Endothelial cell of umbilical vein (primary cell): ENCODE measurements around the gene IGFBP4. TPM values are rescaled to one million over a fixed set of nuclear protein-coding genes. Genes with fewer than 3 reads are reported as not detected.

Experiments used
- BruUV-seq: library from RNA; stranded (reverse); fragments of 400-500 nt; replicated peaks from 2 replicates; lab custom pipeline; 2021; lab: Mats Ljungman, UMichigan
- CTCF ChIA-PET: fragments of 300-600, 350-600 bp; sonication (Branson Sonifier 250); formaldehyde crosslinking; loops from one replicate; lab custom pipeline; 2021; ENCODE audit warnings: antibody characterized with exemption, inconsistent platforms; lab: Charles Lee
- POLR2A ChIA-PET: fragments of 300-600, 350-600 bp; sonication (Branson Sonifier 250); formaldehyde crosslinking; loops from one replicate; lab custom pipeline; 2021; ENCODE audit warnings: antibody characterized with exemption, inconsistent platforms; lab: Charles Lee
- DNase-seq: peaks from one replicate; pipeline ENCODE4 v3.0.0-alpha.2; 2011; ENCODE audit warnings: low read depth, low spot score
- FAIRE-seq: peaks from 2 replicates; lab custom pipeline; 2011; peaks lifted over from hg19 to GRCh38; lab: Jason Lieb, UNC
- H2AFZ ChIP-seq: 2 replicates; pipeline ENCODE4 v1.6.0; 2012; ENCODE audit warnings: low read depth, low read length, control low read depth, inconsistent platforms
- H3K27ac ChIP-seq: 2 replicates; pipeline ENCODE4 v1.5.1; 2011; ENCODE audit warnings: low read depth, mild to moderate bottlenecking, control low read depth, low read length, moderate library complexity; ENCODE audit not compliant: insufficient read depth
- H3K27me3 ChIP-seq, 2 experiments: 2 replicates each; pipeline versions ENCODE4 v1.6.0 to v1.6.1; 2011; ENCODE audit warnings: low read length in 2 of 2, mixed read lengths in 1 of 2; ENCODE audit not compliant: control insufficient read depth in 2 of 2, insufficient read depth in 2 of 2
- H3K36me3 ChIP-seq, 2 experiments: 2 replicates in 1 of 2; 3 replicates in 1 of 2; pipeline ENCODE4 v1.5.1; 2011; ENCODE audit warnings: low read length in 2 of 2, mild to moderate bottlenecking in 1 of 2, moderate library complexity in 1 of 2; ENCODE audit not compliant: control insufficient read depth in 2 of 2, insufficient read depth in 2 of 2; ENCODE audit errors: extremely low read depth in 1 of 2
- H3K4me1 ChIP-seq: 3 replicates; pipeline ENCODE4 v1.5.1; 2011; ENCODE audit warnings: mild to moderate bottlenecking, low read length; ENCODE audit not compliant: control insufficient read depth, insufficient read depth; ENCODE audit errors: extremely low read depth
- H3K4me2 ChIP-seq: 2 replicates; pipeline ENCODE4 v1.6.1; 2011; ENCODE audit warnings: low read length, control low read depth, mixed read lengths; ENCODE audit not compliant: insufficient read depth
- H3K4me3 ChIP-seq, 3 experiments: fragments of 200-600 bp in 1 of 3; sonication (generic), shearing (Covaris generic) in 1 of 3; replicated peaks in 1 of 3; 2 replicates each; pipeline ENCODE4 v1.5.1; 2011 to 2016; ENCODE audit warnings: control low read depth in 3 of 3, low read length in 3 of 3, mild to moderate bottlenecking in 2 of 3, inconsistent platforms in 1 of 3, low read depth in 1 of 3, moderate library complexity in 1 of 3; ENCODE audit not compliant: insufficient read depth in 1 of 3
- H3K79me2 ChIP-seq: 2 replicates; pipeline ENCODE4 v1.6.0; 2012; ENCODE audit warnings: low read length, inconsistent platforms; ENCODE audit not compliant: control insufficient read depth, insufficient read depth
- H3K9ac ChIP-seq: replicated peaks from 2 replicates; pipeline ENCODE3; 2011; ENCODE audit warnings: low read length, control low read depth; ENCODE audit not compliant: insufficient read depth; ENCODE audit errors: extremely low read depth
- H3K9me1 ChIP-seq: replicated peaks from 3 replicates; pipeline ENCODE4 v1.6.0; 2011; ENCODE audit warnings: mild to moderate bottlenecking, low read length; ENCODE audit not compliant: control insufficient read depth, insufficient read depth; ENCODE audit errors: extremely low read depth
- H3K9me3 ChIP-seq: replicated peaks from 2 replicates; pipeline ENCODE4 v1.5.1; 2012; ENCODE audit warnings: low read length, inconsistent platforms; ENCODE audit not compliant: control insufficient read depth, insufficient read depth
- H4K20me1 ChIP-seq: replicated peaks from 2 replicates; pipeline ENCODE3; 2011; ENCODE audit warnings: mild to moderate bottlenecking, low read length; ENCODE audit not compliant: control insufficient read depth, insufficient read depth; ENCODE audit errors: extremely low read depth
- CTCF ChIP-seq, 2 donors: IDR thresholded peaks; 1 replicate in 1 of 2; 2 replicates in 1 of 2; pipeline ENCODE4 v1.5.1; 2011; ENCODE audit warnings: low read length in 2 of 2, mild to moderate bottlenecking in 2 of 2, moderate library complexity in 2 of 2, control low read depth in 1 of 2, inconsistent platforms in 1 of 2, low read depth in 1 of 2; ENCODE audit not compliant: insufficient read depth in 1 of 2; ENCODE audit errors: extremely low read depth in 1 of 2
- EZH2 ChIP-seq: IDR thresholded peaks from 2 replicates; pipeline ENCODE4 v1.6.1; 2012; ENCODE audit warnings: borderline replicate concordance, low read depth, mild to moderate bottlenecking, moderate library complexity, low read length, inconsistent platforms; ENCODE audit not compliant: severe bottlenecking
- FOS ChIP-seq: IDR thresholded peaks from 2 replicates; pipeline ENCODE4 v1.6.1; 2011; ENCODE audit warnings: mild to moderate bottlenecking, low read length, moderate library complexity, borderline replicate concordance; ENCODE audit not compliant: insufficient read depth
- JUN ChIP-seq: IDR thresholded peaks from 2 replicates; pipeline ENCODE4 v1.6.1; 2011; ENCODE audit warnings: borderline replicate concordance, low read depth; ENCODE audit not compliant: insufficient read length, insufficient read depth
- MYC ChIP-seq: IDR thresholded peaks from one replicate; pipeline ENCODE4 v1.6.1; 2011; ENCODE audit warnings: mild to moderate bottlenecking, low read depth, low read length
- POLR2AphosphoS5 ChIP-seq: IDR thresholded peaks from 2 replicates; pipeline ENCODE4 v1.6.1; 2012; ENCODE audit warnings: low read depth, mild to moderate bottlenecking, control low read depth, low read length, moderate library complexity; ENCODE audit not compliant: insufficient read depth
- dilution Hi-C: fragments of 300-500 bp; cut with MboI; formaldehyde crosslinking; loops from one replicate; pipeline ENCODE4 v1.15.0; 2019; ENCODE audit warnings: low sequenced_read_pairs; ENCODE audit not compliant: extremely low pct_ligation_motif_present
- intact Hi-C: fragments of 100-400 bp; cut with micrococcal nuclease; formaldehyde crosslinking; loops from one replicate; pipeline ENCODE4 v1.10.0; 2022
- polyA plus RNA-seq, 4 experiments: library from polyadenylated mRNA; depleted of rRNA in 3 of 4; stranded (reverse) in 3 of 4; unstranded in 1 of 4; fragments of >200 nt; gene quantifications; 2 replicates each; pipeline versions ENCODE4 v1.2.1 to v1.2.3, GENCODE V29; 2011 to 2012; ENCODE audit warnings: missing spikeins in 1 of 4
- total RNA-seq: library from RNA; stranded (reverse); gene quantifications from 2 replicates; pipeline ENCODE4 v1.2.3, GENCODE V29; 2021
- TF ChIP-seq, protein P1 (sequence below): IDR thresholded peaks from 2 replicates; pipeline ENCODE4 v1.6.1; 2011; ENCODE audit not compliant: insufficient read depth, insufficient read length

The IGFBP4 gene
- total and polyA plus RNA-seq, 2 donors (not counting 3 experiments of a cell fraction or from before 2014, with no cell fraction given), result 377 to 618 TPM

DNA sequence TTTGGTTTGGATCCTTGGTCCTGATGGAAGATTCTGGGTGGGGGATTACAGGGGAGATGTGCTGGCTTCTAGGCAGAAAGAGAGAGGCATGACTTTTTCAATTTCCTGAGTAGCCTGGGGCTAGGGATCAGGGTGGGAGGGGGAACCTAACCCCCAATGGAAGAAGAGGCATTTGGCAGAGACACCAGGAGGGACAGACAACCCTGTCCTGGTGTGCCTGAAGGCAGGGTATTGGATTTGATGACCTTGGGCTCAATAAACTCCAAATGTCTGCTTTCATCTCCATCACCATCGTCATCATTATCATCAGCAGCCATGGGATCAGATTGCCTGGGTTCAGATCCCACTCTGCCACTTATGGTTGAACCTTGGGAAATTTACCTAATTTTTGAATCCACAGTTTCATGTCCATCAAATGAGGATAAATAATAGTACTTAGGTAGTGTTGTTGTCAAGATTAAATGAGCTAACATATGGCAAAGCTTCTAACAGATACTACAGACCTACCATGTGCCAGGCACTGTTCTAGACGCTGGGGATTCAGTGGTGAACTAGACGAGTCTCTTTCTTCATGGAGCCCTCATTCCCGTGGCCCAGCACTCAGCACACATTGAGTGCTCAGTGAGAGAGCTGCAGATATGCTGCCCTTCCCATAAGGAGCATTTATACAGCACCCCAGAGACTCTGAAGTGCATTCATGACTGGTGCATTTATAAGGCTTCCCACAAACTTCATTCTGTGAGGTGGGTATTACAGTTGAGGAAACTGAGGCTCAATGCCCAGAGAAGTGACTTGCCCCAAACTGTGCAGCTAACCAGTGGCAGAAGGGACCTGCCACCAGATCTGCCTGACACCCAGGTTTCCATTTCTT, 26.8 kb downstream of the IGFBP4 start:
- FAIRE-seq (no peak), DNase-seq (no peak)
- H3K4me3 ChIP-seq, result no peak overlapping the region
- no peaks in the 10 kb centered on the region for H3K4me1 ChIP-seq
- no peaks in the 10 kb centered on the region for H3K36me3 ChIP-seq
- no peak overlapping the region for H3K9ac ChIP-seq
- H3K4me2 ChIP-seq, result no peak overlapping the region
- dilution Hi-C loops (no loop called here), intact Hi-C loops (no loop called here)
- ChIA-PET CTCF (interaction anchor here (1.0 kb wide), 1 partner anchor 90 kb away, joined by 4 read pairs; no protein-coding TSS in a partner anchor), POLR2A (no interaction called here)
- H3K9me1 ChIP-seq, result no peaks in the 10 kb centered on the region
- H3K79me2 ChIP-seq, result no peaks in the 10 kb centered on the region
- no peaks in the 10 kb centered on the region for H3K9me3 ChIP-seq
- H4K20me1 ChIP-seq, result no peaks in the 10 kb centered on the region
- BruUV-seq, result no TSS peak
- no peak overlapping the region for H3K27ac ChIP-seq
- H2AFZ ChIP-seq, result no peak overlapping the region
- TF ChIP-seq EZH2, result no peak
- TF ChIP-seq FOS, result no peak
- no peak for TF ChIP-seq CTCF (IDR thresholded peaks at IDR 0.05; ENCODE audit: extremely low read depth in 1 of 2, insufficient read depth in 1 of 2, low read depth in 1 of 2, low read length in 2 of 2)
- no peak for TF ChIP-seq JUN
- no peak for TF ChIP-seq POLR2AphosphoS5
- TF ChIP-seq, protein P1, sequence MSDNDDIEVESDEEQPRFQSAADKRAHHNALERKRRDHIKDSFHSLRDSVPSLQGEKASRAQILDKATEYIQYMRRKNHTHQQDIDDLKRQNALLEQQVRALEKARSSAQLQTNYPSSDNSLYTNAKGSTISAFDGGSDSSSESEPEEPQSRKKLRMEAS, result no peak
- no peak for TF ChIP-seq MYC
- H3K27me3 ChIP-seq, result peaks cover 0 to 10% of the 10 kb centered on the region in 2 experiments
